Daoy (cell line): ENCODE data around the gene MGRN1. TPM values are rescaled to one million over a fixed set of nuclear protein-coding genes. Genes with fewer than 3 reads are reported as not detected.

Source experiments
- DNase-seq: peaks from one replicate; pipeline ENCODE4 v3.0.0-alpha.2; 2015; ENCODE audit warnings: low read depth
- total RNA-seq: library from RNA; depleted of rRNA; stranded (reverse); fragments of >200 nt; shearing (Covaris generic); gene quantifications from 2 replicates; pipeline ENCODE4 v1.2.3, GENCODE V29; 2014

The MGRN1 gene
- total RNA-seq, 1 experiment from 2014 or later, result 8.4 TPM

GRCh38 chr16:4686497-4687210 lies 62.0 kb downstream of the MGRN1 start:
- DNase-seq, result no peak

DNA sequence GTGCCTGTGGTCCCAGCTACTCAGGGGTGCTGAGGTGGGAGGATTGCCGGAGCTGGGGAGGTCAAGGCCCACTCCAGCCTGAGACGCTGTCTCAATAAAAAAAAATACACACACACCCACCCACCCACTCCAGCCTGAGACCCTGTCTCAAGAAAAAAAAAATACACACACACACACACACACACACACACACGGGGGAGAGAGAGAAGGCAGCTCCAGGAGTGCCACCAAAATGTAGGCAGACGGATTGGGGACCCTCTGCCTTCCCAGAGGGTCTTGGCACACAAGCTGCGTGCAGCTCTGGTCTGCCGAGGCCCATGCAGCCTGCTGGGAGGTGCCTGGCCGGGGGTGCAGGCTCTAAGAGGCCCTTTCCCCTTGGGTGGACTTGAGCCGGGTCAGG lies 62.8 kb downstream of the MGRN1 start:
- no peak for DNase-seq

GRCh38 chr16:4687946-4688673 lies 63.5 kb downstream of the MGRN1 start:
- DNase-seq, result no peak

- DNase-seq, result no peak
Measured at GRCh38 chr16:4688674-4689045, 64.0 kb downstream of the MGRN1 start.

- DNase-seq, result no peak
Measured at GRCh38 chr16:4689091-4689671, 64.6 kb downstream of the MGRN1 start.

GRCh38 chr16:4689864-4690704 lies 65.5 kb downstream of the MGRN1 start:
- DNase-seq, result no peak

- no peak for DNase-seq
Measured at GRCh38 chr16:4690946-4691665, 66.5 kb downstream of the MGRN1 start.

- DNase-seq, result no peak
Measured at GRCh38 chr16:4691666-4692412, 67.2 kb downstream of the MGRN1 start.

GRCh38 chr16:4692460-4693295 lies 68.1 kb downstream of the MGRN1 start:
- DNase-seq, result no peak

- peak; percentile 97 for DNase-seq
Measured at GRCh38 chr16:4693296-4693955, 68.8 kb downstream of the MGRN1 start, which contains the start of gene NUDT16L1. NUDT16L1 (plus strand) TSS chr16:4693562; CDS start chr16:4693727, 165 bp downstream.

DNA sequence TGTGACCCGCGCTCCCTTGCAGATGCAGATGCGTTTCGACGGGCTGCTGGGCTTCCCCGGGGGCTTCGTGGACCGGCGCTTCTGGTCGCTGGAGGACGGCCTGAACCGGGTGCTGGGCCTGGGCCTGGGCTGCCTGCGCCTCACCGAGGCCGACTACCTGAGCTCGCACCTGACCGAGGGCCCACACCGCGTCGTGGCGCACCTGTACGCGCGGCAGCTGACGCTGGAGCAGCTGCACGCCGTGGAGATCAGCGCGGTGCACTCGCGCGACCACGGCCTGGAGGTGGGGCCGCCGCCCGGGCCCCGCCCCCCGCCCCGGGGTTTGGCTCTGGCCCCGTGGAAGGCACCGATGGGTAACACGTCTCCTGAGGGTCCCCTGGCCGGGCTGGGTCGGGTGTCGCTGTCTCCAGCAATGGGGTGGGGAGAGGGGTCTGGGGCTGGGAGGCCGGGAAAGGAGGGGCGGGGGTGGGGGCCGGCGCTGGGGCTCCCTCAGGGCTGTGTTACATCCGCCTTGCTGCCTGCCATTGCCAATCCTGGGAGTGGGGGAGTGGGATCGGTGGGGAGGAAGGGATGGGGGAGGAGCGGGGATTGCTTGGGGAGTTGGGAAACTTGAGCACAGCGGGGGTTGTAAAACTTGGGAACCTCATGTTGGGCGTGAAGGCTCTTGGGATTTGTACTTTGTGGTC lies 69.5 kb downstream of the MGRN1 start:
- peak; percentile 25 for DNase-seq

GRCh38 chr16:4694642-4695451 lies 70.2 kb downstream of the MGRN1 start:
- DNase-seq, result no peak

DNA sequence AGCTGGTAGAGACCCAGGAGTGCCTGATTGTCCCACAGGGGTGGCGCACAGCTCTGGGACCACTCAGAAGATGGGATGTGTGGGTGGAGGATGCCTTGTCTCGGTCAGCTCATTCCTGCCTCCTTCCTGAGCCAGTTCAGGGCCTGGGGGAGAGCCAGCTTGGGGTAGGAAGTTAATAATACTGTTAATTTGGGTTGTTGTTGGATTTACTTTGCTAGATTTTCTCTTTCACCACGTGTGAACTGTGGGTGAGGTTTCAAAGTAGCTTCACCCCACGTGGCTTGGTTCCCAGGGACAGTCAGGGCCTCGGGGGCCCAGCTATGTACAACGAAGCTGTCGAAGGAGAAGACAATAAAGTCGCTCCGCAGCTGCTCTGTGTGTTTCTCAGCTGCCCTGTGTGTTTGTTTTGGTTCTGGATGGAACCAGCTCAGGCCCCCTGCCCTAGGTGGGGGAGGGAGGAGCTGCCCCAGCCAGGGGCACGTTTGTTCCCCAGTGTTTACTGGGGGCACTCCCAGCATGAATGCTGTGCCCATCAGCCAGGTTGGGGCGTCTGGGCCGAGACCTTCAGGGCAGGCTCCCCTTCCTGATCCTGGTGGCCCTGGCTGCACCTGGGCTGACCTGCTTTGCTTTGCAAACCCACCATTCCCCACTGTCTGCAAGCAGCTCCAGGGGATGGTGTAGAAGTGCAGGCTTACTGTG lies 71.0 kb downstream of the MGRN1 start:
- no peak for DNase-seq

DNA sequence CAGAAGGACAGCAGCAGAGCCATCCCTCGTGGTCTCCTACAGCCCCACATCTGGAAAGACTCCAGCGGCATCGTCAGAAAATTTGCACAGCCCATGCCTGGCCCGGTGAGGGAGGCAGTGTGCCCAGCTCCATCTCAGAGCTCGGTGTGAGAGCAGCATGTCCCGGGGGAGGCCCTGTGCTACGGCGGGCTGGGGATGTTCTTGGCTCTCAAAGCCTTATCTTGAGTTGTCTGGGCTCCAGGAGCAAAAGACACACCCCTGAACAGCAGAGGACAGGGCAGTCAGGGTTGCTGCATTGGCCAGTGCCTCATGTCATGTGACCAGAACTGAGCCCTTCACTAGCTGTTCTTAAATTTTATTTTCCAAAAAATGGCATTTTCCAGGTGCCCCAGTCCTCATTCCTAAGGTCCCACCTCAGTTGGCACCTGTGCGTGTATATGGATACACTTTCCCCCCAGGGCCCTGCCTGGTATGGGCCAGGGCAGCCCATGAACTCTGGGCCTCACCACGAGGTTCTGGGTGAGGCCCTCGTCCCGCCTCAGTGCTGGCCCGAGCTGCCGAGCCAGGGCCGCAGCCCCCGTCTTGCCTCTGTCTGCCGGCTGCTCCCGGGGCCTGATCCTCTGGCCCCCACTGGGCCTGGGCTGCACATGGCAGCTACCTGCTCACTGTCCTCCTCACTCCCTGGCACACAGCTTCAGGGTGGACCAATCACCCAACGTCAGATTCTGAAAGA lies 71.7 kb downstream of the MGRN1 start:
- no peak for DNase-seq

DNA sequence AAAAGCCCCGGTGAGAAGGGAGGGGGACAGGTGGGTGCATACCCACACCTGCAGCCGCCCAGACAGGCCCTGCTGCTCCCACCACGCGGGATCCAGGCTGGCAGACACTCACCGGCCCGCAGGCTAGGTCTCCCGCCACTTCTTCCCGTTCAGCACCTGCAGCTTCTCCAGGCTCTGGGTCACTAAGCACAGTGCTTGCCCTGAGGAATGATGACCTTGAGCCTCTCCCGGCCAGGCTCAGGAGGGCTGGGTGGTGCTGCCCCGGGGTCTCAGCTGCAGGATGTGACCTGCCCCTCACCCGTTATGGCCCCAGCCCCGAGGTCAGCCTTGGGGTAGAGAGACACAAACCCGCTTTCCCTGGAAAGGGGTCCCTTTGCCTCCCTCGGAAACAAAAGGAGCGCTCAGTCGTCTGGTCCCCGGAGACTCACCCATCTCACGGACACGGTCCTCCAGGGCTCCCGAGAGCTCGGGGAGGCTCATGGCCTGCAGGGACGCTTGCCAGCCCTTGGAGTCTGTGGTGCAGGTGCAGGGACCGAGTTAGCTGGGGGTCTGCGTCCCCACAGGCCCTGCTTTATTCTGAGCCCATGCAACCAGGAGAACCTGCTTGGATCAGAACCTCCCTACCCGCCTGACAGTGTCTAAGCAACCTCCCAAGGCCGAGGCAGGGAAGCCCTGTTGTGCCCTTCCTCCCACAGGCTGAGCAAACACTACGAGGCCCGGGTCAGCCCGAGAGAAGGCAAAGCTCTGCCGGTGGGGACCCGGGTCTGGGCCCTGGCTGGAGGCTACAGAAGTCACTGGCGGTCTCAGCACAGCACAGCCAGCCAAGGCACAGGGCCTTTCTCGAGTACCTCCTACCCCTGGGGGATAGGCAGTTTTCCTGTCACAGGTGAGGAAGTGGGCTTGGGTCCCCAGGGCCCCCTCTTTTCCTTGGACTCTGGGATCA lies 72.5 kb downstream of the MGRN1 start:
- DNase-seq, result no peak
